ENCODE data around the gene SYNGR3. TPM values are rescaled to one million over a fixed set of nuclear protein-coding genes. Genes with fewer than 3 reads are reported as not detected.
A peak's percentile ranks its signal among the peaks of the same experiment; 100 is the strongest.

SYNGR3 gene
- polyA plus RNA-seq, 4 donors: 0.45 to 5.4 (median 0.92) TPM

GRCh38 chr16:2001456-2002355 lies 11.9 kb downstream of the SYNGR3 start:
- FAIRE-seq (no peak), DNase-seq (no peak)
- H3K36me3 ChIP-seq (ENCODE audit: control insufficient read depth in 3 of 3, insufficient read depth in 2 of 3, low read depth in 1 of 3, low read length in 3 of 3): peaks cover 10 to 91% (median 28%) of the 10 kb centered on the region in 3 donors

DNA sequence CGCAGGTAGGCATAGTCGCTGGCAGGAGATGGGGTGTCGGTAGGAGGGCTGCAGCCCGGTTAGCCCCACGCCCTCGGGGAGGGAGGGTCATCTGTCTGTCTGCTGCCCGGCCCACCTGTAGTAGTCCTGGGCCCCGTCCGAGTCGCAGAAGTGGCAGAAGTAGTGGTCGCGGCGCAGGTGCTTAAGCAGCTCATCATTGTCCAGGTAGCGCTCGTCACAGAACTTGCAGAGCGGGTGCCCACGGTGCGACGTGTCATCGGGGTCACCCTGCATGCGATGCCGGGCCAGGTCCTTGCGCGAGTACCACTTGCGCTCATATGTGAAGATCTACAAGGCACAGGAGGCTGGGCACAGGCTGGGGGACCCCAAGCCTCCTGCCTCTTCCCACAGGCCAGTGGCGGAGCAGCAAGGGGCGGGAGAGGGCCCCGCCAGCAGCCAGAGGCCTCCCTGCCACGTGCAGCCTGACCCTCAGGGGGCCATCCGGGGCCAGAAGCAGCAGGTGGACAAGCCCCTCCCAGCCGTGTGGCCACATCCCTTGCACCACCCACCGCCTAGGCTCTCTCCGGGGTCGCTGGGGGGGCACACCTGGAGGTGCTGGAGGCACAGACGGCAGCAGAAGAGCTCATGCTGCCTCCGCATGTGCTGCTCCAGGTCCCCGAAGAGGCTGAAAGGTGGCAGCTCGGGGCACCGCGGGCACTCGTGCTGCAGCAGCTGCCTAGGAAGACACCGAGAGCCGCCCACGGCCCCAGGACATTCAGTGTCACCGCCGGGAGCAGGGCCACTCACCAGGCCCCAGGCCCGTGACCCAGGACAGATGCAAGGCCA lies 12.8 kb downstream of the SYNGR3 start:
- peaks cover 0 to 20% (median 8%) of the 10 kb centered on the region in 3 donors for H3K4me1 ChIP-seq (ENCODE audit: control insufficient read depth in 3 of 3, insufficient read depth in 2 of 3, low read depth in 1 of 3, low read length in 2 of 3)
- no peaks in the 10 kb centered on the region for H3K27me3 ChIP-seq (ENCODE audit: control insufficient read depth in 3 of 3, insufficient read depth in 3 of 3, low read length in 3 of 3)
- no peak overlapping the region for H3K4me3 ChIP-seq (ENCODE audit: low read depth in 1 of 3, low read length in 3 of 3)
- WGBS, 3 donors: 93 to 95% (median 93%) methylated on average over 47 of the region's 47 CpGs
- H3K27ac ChIP-seq (ENCODE audit: low read depth in 1 of 3, low read length in 2 of 3): no peak overlapping the region
- H3K9me3 ChIP-seq (ENCODE audit: control insufficient read depth in 2 of 2, insufficient read depth in 1 of 2, low read depth in 1 of 2, low read length in 1 of 2): no peaks in the 10 kb centered on the region
- peaks cover 10 to 95% (median 28%) of the 10 kb centered on the region in 3 donors for H3K36me3 ChIP-seq (ENCODE audit: control insufficient read depth in 3 of 3, insufficient read depth in 2 of 3, low read depth in 1 of 3, low read length in 3 of 3)
- DNase-seq (no peak), FAIRE-seq (no peak)

More at GRCh38 chr16:2001456-2002355, 11.9 kb downstream of the SYNGR3 start:
- Histone ChIP-seq H3K9me3 (ENCODE audit: control insufficient read depth in 2 of 2, insufficient read depth in 1 of 2, low read depth in 1 of 2, low read length in 1 of 2) (no peaks in the 10 kb centered on the region), H3K27ac (ENCODE audit: low read depth in 1 of 3, low read length in 2 of 3) (no peak overlapping the region), H3K4me3 (ENCODE audit: low read depth in 1 of 3, low read length in 3 of 3) (no peak overlapping the region), H3K27me3 (ENCODE audit: control insufficient read depth in 3 of 3, insufficient read depth in 3 of 3, low read length in 3 of 3) (no peaks in the 10 kb centered on the region), H3K4me1 (ENCODE audit: control insufficient read depth in 3 of 3, insufficient read depth in 2 of 3, low read depth in 1 of 3, low read length in 2 of 3) (peaks cover 0 to 11% (median 4%) of the 10 kb centered on the region in 3 donors)
- 96 to 97% (median 96%) methylated on average over 51 to 53 of the region's 53 CpGs for WGBS, 3 donors

- Histone ChIP-seq H3K4me3 (ENCODE audit: low read depth in 1 of 3, low read length in 3 of 3) (no peak overlapping the region), H3K27ac (ENCODE audit: low read depth in 1 of 3, low read length in 2 of 3) (no peak overlapping the region), H3K36me3 (ENCODE audit: control insufficient read depth in 3 of 3, insufficient read depth in 2 of 3, low read depth in 1 of 3, low read length in 3 of 3) (peaks cover 10 to 95% (median 28%) of the 10 kb centered on the region in 3 donors), H3K9me3 (ENCODE audit: control insufficient read depth in 2 of 2, insufficient read depth in 1 of 2, low read depth in 1 of 2, low read length in 1 of 2) (no peaks in the 10 kb centered on the region), H3K27me3 (ENCODE audit: control insufficient read depth in 3 of 3, insufficient read depth in 3 of 3, low read length in 3 of 3) (no peaks in the 10 kb centered on the region), H3K4me1 (ENCODE audit: control insufficient read depth in 3 of 3, insufficient read depth in 2 of 3, low read depth in 1 of 3, low read length in 2 of 3) (peaks cover 0 to 28% (median 8%) of the 10 kb centered on the region in 3 donors)
- 61 to 87% (median 81%) methylated on average over 7 to 8 of the region's 8 CpGs for WGBS, 3 donors
- no peak for FAIRE-seq
- no peak for DNase-seq
Observed at GRCh38 chr16:2003231-2003826, 13.6 kb downstream of the SYNGR3 start.

- no peak for FAIRE-seq
- no peaks in the 10 kb centered on the region for H3K9me3 ChIP-seq (ENCODE audit: control insufficient read depth in 2 of 2, insufficient read depth in 1 of 2, low read depth in 1 of 2, low read length in 1 of 2)
- peaks cover 0 to 33% (median 12%) of the 10 kb centered on the region in 3 donors for H3K4me1 ChIP-seq (ENCODE audit: control insufficient read depth in 3 of 3, insufficient read depth in 2 of 3, low read depth in 1 of 3, low read length in 2 of 3)
- peak overlapping the region in 2 of 3 donors; percentile 20 to 42 for H3K27ac ChIP-seq (ENCODE audit: low read depth in 1 of 3, low read length in 2 of 3)
- WGBS, 3 donors: 22 to 26% (median 23%) methylated on average over 33 to 36 of the region's 36 CpGs
- H3K27me3 ChIP-seq (ENCODE audit: control insufficient read depth in 3 of 3, insufficient read depth in 3 of 3, low read length in 3 of 3): no peaks in the 10 kb centered on the region
- H3K4me3 ChIP-seq (ENCODE audit: low read depth in 1 of 3, low read length in 3 of 3): no peak overlapping the region
- H3K36me3 ChIP-seq (ENCODE audit: control insufficient read depth in 3 of 3, insufficient read depth in 2 of 3, low read depth in 1 of 3, low read length in 3 of 3): peaks cover 10 to 88% (median 23%) of the 10 kb centered on the region in 3 donors
- DNase-seq: peak; percentile 91 to 93
Observed at GRCh38 chr16:2003827-2004641, 14.3 kb downstream of the SYNGR3 start.

GRCh38 chr16:2004795-2005517 lies 15.2 kb downstream of the SYNGR3 start:
- no peak for DNase-seq

DNA sequence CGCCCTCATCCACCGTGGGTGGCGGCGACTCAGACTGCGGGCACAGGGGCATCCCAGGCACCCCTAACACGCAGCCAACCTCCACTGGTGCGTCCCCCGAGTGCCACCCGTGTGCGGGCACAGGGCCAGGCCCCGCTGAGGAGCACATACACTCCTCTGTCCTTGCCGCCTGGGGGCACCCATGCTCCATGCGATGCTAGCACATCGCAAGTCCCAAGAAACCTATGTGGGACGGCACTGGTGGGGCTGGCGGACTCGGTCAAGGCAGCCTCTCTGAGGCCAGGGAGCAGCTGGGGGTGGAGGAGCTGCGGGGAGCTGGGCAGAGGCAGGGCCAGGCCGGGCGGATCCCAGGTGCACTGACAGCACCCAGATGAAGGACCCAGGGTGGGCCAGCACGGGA lies 15.9 kb downstream of the SYNGR3 start:
- Histone ChIP-seq H3K4me3 (ENCODE audit: low read depth in 1 of 3, low read length in 3 of 3) (no peak overlapping the region), H3K9me3 (ENCODE audit: control insufficient read depth in 2 of 2, insufficient read depth in 1 of 2, low read depth in 1 of 2, low read length in 1 of 2) (no peaks in the 10 kb centered on the region), H3K27me3 (ENCODE audit: control insufficient read depth in 3 of 3, insufficient read depth in 3 of 3, low read length in 3 of 3) (no peaks in the 10 kb centered on the region), H3K27ac (ENCODE audit: low read depth in 1 of 3, low read length in 2 of 3) (no peak overlapping the region), H3K36me3 (ENCODE audit: control insufficient read depth in 3 of 3, insufficient read depth in 2 of 3, low read depth in 1 of 3, low read length in 3 of 3) (peaks cover 8 to 72% (median 11%) of the 10 kb centered on the region in 3 donors), H3K4me1 (ENCODE audit: control insufficient read depth in 3 of 3, insufficient read depth in 2 of 3, low read depth in 1 of 3, low read length in 2 of 3) (peaks cover 0 to 39% (median 15%) of the 10 kb centered on the region in 3 donors)
- no peak for DNase-seq
- no peak for FAIRE-seq
- 79 to 89% (median 86%) methylated on average over 21 of the region's 21 CpGs for WGBS, 3 donors

More at GRCh38 chr16:2004795-2005517, 15.2 kb downstream of the SYNGR3 start:
- FAIRE-seq: no peak
- Histone ChIP-seq H3K27me3 (ENCODE audit: control insufficient read depth in 3 of 3, insufficient read depth in 3 of 3, low read length in 3 of 3) (no peaks in the 10 kb centered on the region), H3K4me3 (ENCODE audit: low read depth in 1 of 3, low read length in 3 of 3) (no peak overlapping the region), H3K36me3 (ENCODE audit: control insufficient read depth in 3 of 3, insufficient read depth in 2 of 3, low read depth in 1 of 3, low read length in 3 of 3) (peaks cover 8 to 79% (median 16%) of the 10 kb centered on the region in 3 donors), H3K4me1 (ENCODE audit: control insufficient read depth in 3 of 3, insufficient read depth in 2 of 3, low read depth in 1 of 3, low read length in 2 of 3) (peaks cover 0 to 33% (median 12%) of the 10 kb centered on the region in 3 donors), H3K27ac (ENCODE audit: low read depth in 1 of 3, low read length in 2 of 3) (no peak overlapping the region), H3K9me3 (ENCODE audit: control insufficient read depth in 2 of 2, insufficient read depth in 1 of 2, low read depth in 1 of 2, low read length in 1 of 2) (no peaks in the 10 kb centered on the region)
- WGBS, 3 donors: 77 to 85% (median 83%) methylated on average over 33 to 34 of the region's 34 CpGs

GRCh38 chr16:2006317-2006716 lies 16.5 kb downstream of the SYNGR3 start:
- FAIRE-seq: no peak
- no peaks in the 10 kb centered on the region for H3K9me3 ChIP-seq (ENCODE audit: control insufficient read depth in 2 of 2, insufficient read depth in 1 of 2, low read depth in 1 of 2, low read length in 1 of 2)
- DNase-seq: no peak
- no peak overlapping the region for H3K4me3 ChIP-seq (ENCODE audit: low read depth in 1 of 3, low read length in 3 of 3)
- peaks cover 4 to 65% (median 11%) of the 10 kb centered on the region in 3 donors for H3K36me3 ChIP-seq (ENCODE audit: control insufficient read depth in 3 of 3, insufficient read depth in 2 of 3, low read depth in 1 of 3, low read length in 3 of 3)
- peaks cover 0 to 40% (median 15%) of the 10 kb centered on the region in 3 donors for H3K4me1 ChIP-seq (ENCODE audit: control insufficient read depth in 3 of 3, insufficient read depth in 2 of 3, low read depth in 1 of 3, low read length in 2 of 3)
- 92 to 98% (median 95%) methylated on average over 8 of the region's 8 CpGs for WGBS, 3 donors
- no peaks in the 10 kb centered on the region for H3K27me3 ChIP-seq (ENCODE audit: control insufficient read depth in 3 of 3, insufficient read depth in 3 of 3, low read length in 3 of 3)
- H3K27ac ChIP-seq (ENCODE audit: low read depth in 1 of 3, low read length in 2 of 3): no peak overlapping the region
